NB4 (cell line): ENCODE data around the gene BCL7A.

Experiments used
- CTCF ChIP-seq: IDR thresholded peaks from one replicate; pipeline ENCODE4 v1.5.1; 2012; ENCODE audit warnings: low read depth, low read length
- MYC ChIP-seq: IDR thresholded peaks from 2 replicates; pipeline ENCODE4 v1.6.1; 2011; ENCODE audit warnings: low read depth, low read length
- POLR2A ChIP-seq: IDR thresholded peaks from 2 replicates; pipeline ENCODE4 v1.6.1; 2011; ENCODE audit warnings: mild to moderate bottlenecking; ENCODE audit not compliant: insufficient read length; ENCODE audit errors: extremely low read depth

GRCh38 chr12:121974026-121974985, 47.4 kb upstream of the BCL7A start:
- TF ChIP-seq CTCF (no peak), POLR2A (no peak), MYC (no peak)
